Heart left ventricle (tissue), 16 donors: Measurements from ENCODE around the gene ITSN1. TPM values are rescaled to one million over a fixed set of nuclear protein-coding genes. Genes with fewer than 3 reads are reported as not detected.
"Not testable (repeated sequence)": the region's sequence is repeated elsewhere in the genome, so short reads cannot be mapped to it uniquely, and the experiment has no call there.

Experiments
- ATAC-seq, 4 donors: fragments of 200-7000 bp; cut with Tn5 transposase; one replicate each; pipeline ENCODE4 v1.9.1; 2020 to 2022; ENCODE audit warnings: moderate library complexity in 4 of 4, mild to moderate bottlenecking in 3 of 4, moderate number of reproducible peaks in 1 of 4
- DNase-seq, 5 donors: peaks; one replicate each; pipeline ENCODE4 v3.0.0-alpha.2; 2020
- H3K27ac ChIP-seq, 12 donors: fragments of 200-600 bp; sonication (generic) in 4 of 12; one replicate each; pipeline versions ENCODE4 v1.5.0 to v1.8.0; 2016 to 2022; ENCODE audit warnings: mild to moderate bottlenecking in 2 of 12
- H3K27me3 ChIP-seq, 9 donors: fragments of 200-600 bp; sonication (generic) in 2 of 9; one replicate each; pipeline versions ENCODE4 v1.5.1 to v1.8.0; 2016 to 2022; ENCODE audit warnings: mild to moderate bottlenecking in 3 of 9
- H3K36me3 ChIP-seq, 9 donors: fragments of 200-600 bp; sonication (generic) in 2 of 9; one replicate each; pipeline versions ENCODE4 v1.5.0 to v1.8.0; 2018 to 2022; ENCODE audit warnings: mild to moderate bottlenecking in 2 of 9
- H3K4me1 ChIP-seq, 12 donors: fragments of 200-600 bp; sonication (generic) in 4 of 12; one replicate each; pipeline versions ENCODE4 v1.5.0 to v1.8.0; 2016 to 2022; ENCODE audit warnings: mild to moderate bottlenecking in 3 of 12
- H3K4me3 ChIP-seq, 12 donors: fragments of 200-600 bp; sonication (generic) in 4 of 12; one replicate each; pipeline versions ENCODE4 v1.5.0 to v1.8.0; 2017 to 2022; ENCODE audit warnings: mild to moderate bottlenecking in 9 of 12, moderate library complexity in 4 of 12
- H3K9me3 ChIP-seq, 12 donors: fragments of 200-600 bp; sonication (generic) in 4 of 12; one replicate each; pipeline versions ENCODE4 v1.5.0 to v1.8.0; 2016 to 2022; ENCODE audit warnings: mild to moderate bottlenecking in 1 of 12
- POLR2A ChIP-seq, 2 donors: fragments of 450-650 bp; IDR thresholded peaks; one replicate each; pipeline ENCODE4 v1.6.1; 2017; ENCODE audit warnings: antibody characterized with exemption in 2 of 2, mild to moderate bottlenecking in 2 of 2, moderate library complexity in 2 of 2
- WGBS, 4 donors: extraction: QIAGEN DNeasy Blood & Tissue Kit in 2 of 4; methylation state at CpG; one replicate each; pipeline versions ENCODE4 v1.1.5 to v1.1.7; 2013 to 2018; 5-methylcytosine and 5-hydroxymethylcytosine counted together
- intact Hi-C, 10 donors: fragments of 100-400 bp; cut with DNase I; formaldehyde crosslinking; loops; one replicate each; pipeline versions ENCODE4 v1.11.1 to v1.14.2; 2022
- polyA plus RNA-seq, 2 donors: library from polyadenylated mRNA; stranded (reverse); fragments of 200-250 nt; gene quantifications; one replicate each; pipeline ENCODE4 v1.2.3, GENCODE V29; 2013
- total RNA-seq, 9 donors: library from RNA; depleted of rRNA in 2 of 9; stranded (reverse); fragments of >200 nt in 2 of 9; fragmentation: NEBNext Ultra II Directional in 3 of 9; extraction: Animal tissue kit (Norgen Biotek cat#: 25700) in 3 of 9; gene quantifications; one replicate each; pipeline versions ENCODE4 v1.1.0 to v1.2.4, GENCODE V29; 2016 to 2023
- TF ChIP-seq, protein P1 (sequence below), 12 donors: fragments of 200-600 bp; sonication (generic) in 4 of 12; IDR thresholded peaks; one replicate each; pipeline versions ENCODE4 v1.5.0 to v1.8.0; 2018 to 2022; ENCODE audit warnings: antibody characterized with exemption in 12 of 12, mild to moderate bottlenecking in 5 of 12
- donor health status: ischemic (EF 13 %, LVEDD 7.1; RV severe dilation, severe dysfunction).
- donor health status: healthy with polysubstance abuse.
- donor health status: DM: no; HTN: yes; CAD: no.
- donor health status: DM: no; HTN: no; CAD: no.
- donor health status: ischemic (EF 25% LVEDD 6.9; RV normal size, moderate dysfunction).
- donor health status: ischemic (EF 25% LVEDD 5.7; RV mildly dilated, moderate dysfunction).
- donor health status: healthy.
- donor health status: DM: yes; HTN: yes; CAD: no.
- donor health status: ischemic (EF 35%, LVEDD 5.7; RV mildly dilated, moderate dysfunction).
- donor health status: nonischemic (EF 11% LVEDD 7.7; RV severe dilation, severe dysfunction).
- donor health status: DM: yes; HTN: yes; CAD: no.
- donor health status: PGD.
- donor health status: ischemic (EF 29% LVEDD 5.4; RV normal size, mild dysfunction).
- donor health status: nonischemic (EF 23%, LVEDD 6.1; RV moderate dilation, normal function).

The ITSN1 gene
- total and polyA plus RNA-seq, 11 donors = 17.2 to 51.5 (median 34.0) TPM

- Histone ChIP-seq H3K4me1 (peaks cover 0 to 20% (median 0%) of the 10 kb centered on the region in 12 donors), H3K27ac (no peak overlapping the region), H3K27me3 (no peaks in the 10 kb centered on the region), H3K36me3 (no peaks in the 10 kb centered on the region), H3K9me3 (peaks cover 0 to 30% (median 4%) of the 10 kb centered on the region in 12 donors), H3K4me3 (no peak overlapping the region)
- no peak for ATAC-seq
- DNase-seq = no peak
- 89 to 93% (median 91%) methylated on average over 3 of the region's 3 CpGs for WGBS, 4 donors
- intact Hi-C loops = no loop called here
- TF ChIP-seq, protein P1, sequence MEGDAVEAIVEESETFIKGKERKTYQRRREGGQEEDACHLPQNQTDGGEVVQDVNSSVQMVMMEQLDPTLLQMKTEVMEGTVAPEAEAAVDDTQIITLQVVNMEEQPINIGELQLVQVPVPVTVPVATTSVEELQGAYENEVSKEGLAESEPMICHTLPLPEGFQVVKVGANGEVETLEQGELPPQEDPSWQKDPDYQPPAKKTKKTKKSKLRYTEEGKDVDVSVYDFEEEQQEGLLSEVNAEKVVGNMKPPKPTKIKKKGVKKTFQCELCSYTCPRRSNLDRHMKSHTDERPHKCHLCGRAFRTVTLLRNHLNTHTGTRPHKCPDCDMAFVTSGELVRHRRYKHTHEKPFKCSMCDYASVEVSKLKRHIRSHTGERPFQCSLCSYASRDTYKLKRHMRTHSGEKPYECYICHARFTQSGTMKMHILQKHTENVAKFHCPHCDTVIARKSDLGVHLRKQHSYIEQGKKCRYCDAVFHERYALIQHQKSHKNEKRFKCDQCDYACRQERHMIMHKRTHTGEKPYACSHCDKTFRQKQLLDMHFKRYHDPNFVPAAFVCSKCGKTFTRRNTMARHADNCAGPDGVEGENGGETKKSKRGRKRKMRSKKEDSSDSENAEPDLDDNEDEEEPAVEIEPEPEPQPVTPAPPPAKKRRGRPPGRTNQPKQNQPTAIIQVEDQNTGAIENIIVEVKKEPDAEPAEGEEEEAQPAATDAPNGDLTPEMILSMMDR (IDR thresholded peaks at IDR 0.05) = no peak
- TF ChIP-seq POLR2A (IDR thresholded peaks at IDR 0.05) = no peak
Observed at GRCh38 chr21:33712022-33712803, 69.9 kb downstream of the ITSN1 start.

DNA sequence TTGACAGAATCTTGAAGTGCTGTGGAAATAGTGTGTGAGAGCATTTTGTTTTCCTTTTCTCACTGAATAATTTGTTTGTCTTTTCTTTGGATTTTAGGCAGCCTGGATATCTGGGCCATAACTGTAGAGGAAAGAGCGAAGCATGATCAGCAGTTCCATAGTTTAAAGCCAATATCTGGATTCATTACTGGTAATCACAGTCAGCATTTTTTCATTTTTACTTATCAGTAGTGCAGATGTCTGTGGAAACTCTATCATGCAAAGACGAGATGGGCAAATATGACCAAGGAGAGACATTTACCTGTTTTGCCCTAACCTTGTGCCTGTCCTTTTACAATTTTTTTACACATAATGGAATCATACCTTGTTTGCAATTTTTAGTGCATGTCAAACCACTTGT is 78.8 kb downstream of the ITSN1 start:
- DNase-seq = no peak
- TF ChIP-seq POLR2A (IDR thresholded peaks at IDR 0.05) = no peak
- TF ChIP-seq, protein P1 (IDR thresholded peaks at IDR 0.05) = no peak
- H3K9me3 ChIP-seq = no peaks in the 10 kb centered on the region
- H3K4me1 ChIP-seq = peaks cover 0 to 1% (median 0%) of the 10 kb centered on the region in 12 donors
- H3K27me3 ChIP-seq = no peaks in the 10 kb centered on the region
- ATAC-seq = no peak
- H3K27ac ChIP-seq = no peak overlapping the region
- intact Hi-C loops = no loop called here
- peaks cover 0 to 57% (median 35%) of the 10 kb centered on the region in 9 donors for H3K36me3 ChIP-seq
- 92 to 97% (median 96%) methylated on average over 2 of the region's 2 CpGs for WGBS, 4 donors
- no peak overlapping the region for H3K4me3 ChIP-seq

DNA sequence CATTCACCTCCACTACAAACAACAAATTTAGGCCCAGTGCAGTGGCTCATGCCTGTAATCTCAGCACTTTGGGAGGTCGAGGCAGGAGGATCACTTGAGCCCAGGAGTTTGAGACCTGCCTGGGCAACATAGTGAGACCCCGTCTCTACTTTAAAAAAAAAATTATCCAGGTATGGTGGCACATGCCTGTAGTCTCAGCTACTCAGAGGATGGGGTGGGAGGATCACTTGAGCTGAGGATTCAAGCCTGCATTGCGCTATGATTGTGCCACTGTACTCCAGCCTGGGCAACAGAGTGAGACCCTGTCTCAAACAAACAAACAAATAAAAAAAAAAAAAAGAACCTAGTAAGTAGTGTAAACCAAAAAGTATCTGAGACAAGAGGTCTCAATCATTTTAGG is 86.8 kb downstream of the ITSN1 start:
- H3K4me3 ChIP-seq, H3K4me1 ChIP-seq, H3K27ac ChIP-seq, H3K27me3 ChIP-seq, ATAC-seq, DNase-seq, intact Hi-C loops, H3K9me3 ChIP-seq: not testable (repeated sequence)
- H3K36me3 ChIP-seq = peaks cover 0 to 23% (median 7%) of the 10 kb centered on the region in 9 donors
- 96 to 100% (median 98%) methylated on average over 3 of the region's 3 CpGs for WGBS, 4 donors

- DNase-seq (no peak), ATAC-seq (no peak)
- intact Hi-C loops = no loop called here
- Histone ChIP-seq H3K4me1 (peaks cover 0 to 6% (median 0%) of the 10 kb centered on the region in 12 donors), H3K27ac (no peak overlapping the region), H3K27me3 (no peaks in the 10 kb centered on the region), H3K9me3 (no peaks in the 10 kb centered on the region), H3K36me3 (peaks cover 0 to 18% (median 2%) of the 10 kb centered on the region in 9 donors), H3K4me3 (no peak overlapping the region)
- TF ChIP-seq, protein P1 (IDR thresholded peaks at IDR 0.05) = no peak
- TF ChIP-seq POLR2A (IDR thresholded peaks at IDR 0.05) = no peak
- 56 to 72% (median 69%) methylated on average over 2 of the region's 2 CpGs for WGBS, 4 donors
Observed at GRCh38 chr21:33729641-33730040, 87.3 kb downstream of the ITSN1 start.
